Measurements from ENCODE around the gene DIRAS2.
"Not testable (repeated sequence)": the region's sequence is repeated elsewhere in the genome, so short reads cannot be mapped to it uniquely, and the experiment has no call there.

The DIRAS2 gene, protein sequence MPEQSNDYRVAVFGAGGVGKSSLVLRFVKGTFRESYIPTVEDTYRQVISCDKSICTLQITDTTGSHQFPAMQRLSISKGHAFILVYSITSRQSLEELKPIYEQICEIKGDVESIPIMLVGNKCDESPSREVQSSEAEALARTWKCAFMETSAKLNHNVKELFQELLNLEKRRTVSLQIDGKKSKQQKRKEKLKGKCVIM
- long read RNA-seq, donor 1, full-length matches to known transcripts: 2 of 2 reads
- long read RNA-seq, donor 1, partial matches to known transcripts: 0 of 2 reads
- long read RNA-seq, donor 1, other reads (novel, unspliced or antisense): 0 of 2 reads
- long read RNA-seq, donor 2, full-length matches to known transcripts: 1 of 1 reads
- long read RNA-seq, donor 2, partial matches to known transcripts: 0 of 1 reads
- long read RNA-seq, donor 2, other reads (novel, unspliced or antisense): 0 of 1 reads
- long read RNA-seq, donor 3: 0 reads
- long read RNA-seq, donor 4, full-length matches to known transcripts: 3 of 3 reads
- long read RNA-seq, donor 4, partial matches to known transcripts: 0 of 3 reads
- long read RNA-seq, donor 4, other reads (novel, unspliced or antisense): 0 of 3 reads
- long read RNA-seq, donor 5, full-length matches to known transcripts: 2 of 2 reads
- long read RNA-seq, donor 5, partial matches to known transcripts: 0 of 2 reads
- long read RNA-seq, donor 5, other reads (novel, unspliced or antisense): 0 of 2 reads
- long read RNA-seq, donor 6, full-length matches to known transcripts: 1 of 1 reads
- long read RNA-seq, donor 6, partial matches to known transcripts: 0 of 1 reads
- long read RNA-seq, donor 6, other reads (novel, unspliced or antisense): 0 of 1 reads
- long read RNA-seq, donor 7, full-length matches to known transcripts: 1 of 1 reads
- long read RNA-seq, donor 7, partial matches to known transcripts: 0 of 1 reads
- long read RNA-seq, donor 7, other reads (novel, unspliced or antisense): 0 of 1 reads
- long read RNA-seq, donor 8, full-length matches to known transcripts: 3 of 3 reads
- long read RNA-seq, donor 8, partial matches to known transcripts: 0 of 3 reads
- long read RNA-seq, donor 8, other reads (novel, unspliced or antisense): 0 of 3 reads

DNA sequence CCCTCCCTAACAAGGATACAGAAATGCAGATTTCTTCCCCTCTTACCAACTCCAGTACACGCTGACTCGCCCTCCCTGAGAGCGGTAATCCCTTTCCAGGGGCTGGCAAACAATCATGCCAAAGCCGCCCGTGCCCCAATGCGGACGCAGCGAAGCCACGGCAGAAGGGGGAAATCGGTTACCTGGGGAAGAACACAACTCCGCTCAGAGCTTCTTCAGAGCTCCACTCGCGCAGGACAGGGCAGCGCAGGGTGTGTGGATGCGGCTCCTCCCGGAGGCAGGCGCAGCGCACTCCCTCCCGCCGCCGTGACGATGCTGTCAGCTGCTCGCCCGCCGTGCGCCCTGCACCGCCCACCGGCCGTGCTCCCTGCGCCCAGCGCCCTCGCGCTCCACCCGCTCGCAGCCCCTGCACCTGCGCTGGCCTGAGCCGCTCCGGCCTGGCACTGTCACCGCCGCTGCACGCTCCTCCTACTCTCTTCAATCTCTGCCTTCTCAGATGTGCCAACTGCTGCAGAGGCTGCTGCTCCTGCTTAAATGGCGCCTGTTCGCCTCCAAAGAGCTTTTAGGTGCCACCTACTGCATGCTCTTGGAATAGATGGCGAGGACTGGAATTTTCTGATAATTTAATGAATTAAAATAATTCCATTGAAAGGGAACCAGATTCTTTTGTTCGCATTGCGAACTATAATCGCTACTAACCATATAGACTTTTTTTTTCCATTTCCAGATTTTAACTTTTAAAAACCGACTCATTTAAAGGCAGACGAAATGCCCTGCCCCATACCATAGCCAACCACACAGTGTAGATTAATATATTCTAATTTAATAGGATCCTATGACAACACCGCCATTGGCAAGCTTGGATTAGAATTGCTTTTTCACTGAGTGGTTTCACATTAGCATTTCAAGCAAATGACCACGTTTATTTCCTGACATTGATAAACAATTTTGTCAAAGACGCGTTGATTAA lies at the start of gene DIRAS2:
Gene DIRAS2 (minus strand): TSS at position 255 of the 970 bp plus-strand sequence. CDS start 28,997 bp downstream, outside the sequence.
- DNase-seq: peak; percentile 88

DNA sequence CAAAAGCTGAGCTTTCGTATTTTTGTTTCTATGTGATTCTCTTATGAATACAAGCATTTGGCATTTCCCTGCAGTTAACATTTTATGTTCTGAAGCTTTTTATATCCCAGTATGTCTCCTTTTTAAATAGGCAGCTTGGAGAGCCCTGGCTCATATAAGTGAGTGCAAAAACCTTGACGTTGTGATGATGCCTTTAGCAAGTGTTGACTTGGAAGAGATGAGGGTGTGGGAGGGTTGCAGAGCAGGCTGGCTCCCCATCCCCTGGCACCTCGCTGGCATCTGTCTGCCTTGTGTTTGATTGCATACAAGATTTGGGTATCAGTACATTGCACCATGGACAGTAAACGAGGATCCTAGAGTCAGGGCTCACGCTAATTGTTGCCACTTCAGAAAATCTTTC lies 42.1 kb upstream of the DIRAS2 start:
- DNase-seq: no peak

DNA sequence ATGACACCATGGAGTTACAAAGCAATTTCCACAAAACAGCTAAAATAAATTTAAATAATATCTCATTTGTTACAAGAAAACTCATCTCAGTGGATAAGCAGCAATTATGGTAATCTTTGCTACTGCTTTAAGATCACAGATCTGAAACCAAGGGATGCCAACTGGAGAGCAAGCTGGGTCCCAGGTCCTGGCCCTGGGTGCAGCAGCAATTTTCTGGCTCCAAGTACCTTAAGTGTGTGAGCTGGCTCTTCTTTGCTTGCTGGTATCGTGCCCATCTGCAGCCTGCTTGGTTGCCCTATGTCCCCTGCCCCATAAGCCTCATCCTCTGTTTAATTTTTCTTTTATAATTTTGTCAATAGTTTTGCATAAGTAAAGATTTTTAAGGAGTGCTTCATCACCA lies 41.5 kb upstream of the DIRAS2 start:
- no peak for DNase-seq

DNA sequence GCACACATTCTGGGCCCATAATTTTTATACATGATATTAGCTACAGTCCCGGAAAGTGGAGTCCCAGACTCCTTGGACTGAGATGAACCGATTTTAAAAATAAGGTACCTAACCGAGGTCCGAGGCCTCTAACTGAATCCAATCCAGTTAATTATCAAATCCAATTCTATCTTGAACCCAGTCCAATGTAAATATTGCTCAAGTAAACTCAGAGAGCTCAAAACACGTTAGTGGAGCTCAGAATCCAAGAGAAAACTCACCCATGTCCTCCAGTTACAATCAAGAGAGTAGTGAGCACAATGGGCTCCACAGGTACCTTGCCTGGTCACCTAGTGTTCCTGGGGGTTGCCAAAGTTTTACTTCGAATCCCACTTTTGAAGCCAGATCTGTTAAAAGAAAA lies 37.9 kb upstream of the DIRAS2 start:
- DNase-seq: no peak

DNA sequence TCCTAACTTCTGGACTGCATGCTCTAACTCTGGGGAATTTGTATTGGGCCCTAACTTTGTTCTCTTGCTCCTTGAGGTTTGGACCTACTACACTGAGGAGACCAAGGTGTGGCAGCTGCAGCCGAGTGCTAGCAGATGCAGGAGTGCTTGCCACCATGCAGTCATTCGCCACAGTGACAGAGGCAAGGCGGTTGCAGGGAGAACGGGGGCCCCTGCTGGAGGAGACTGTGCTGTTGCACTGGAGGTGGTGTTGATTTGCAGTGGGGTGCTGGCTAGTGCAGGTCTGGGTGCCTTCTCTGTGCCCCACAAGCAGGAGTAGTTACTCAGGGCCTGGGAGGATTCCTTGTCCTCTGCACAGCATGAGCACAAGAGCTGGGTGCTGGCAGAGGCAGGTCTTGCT lies 22.4 kb upstream of the DIRAS2 start:
- no peak for DNase-seq

DNA sequence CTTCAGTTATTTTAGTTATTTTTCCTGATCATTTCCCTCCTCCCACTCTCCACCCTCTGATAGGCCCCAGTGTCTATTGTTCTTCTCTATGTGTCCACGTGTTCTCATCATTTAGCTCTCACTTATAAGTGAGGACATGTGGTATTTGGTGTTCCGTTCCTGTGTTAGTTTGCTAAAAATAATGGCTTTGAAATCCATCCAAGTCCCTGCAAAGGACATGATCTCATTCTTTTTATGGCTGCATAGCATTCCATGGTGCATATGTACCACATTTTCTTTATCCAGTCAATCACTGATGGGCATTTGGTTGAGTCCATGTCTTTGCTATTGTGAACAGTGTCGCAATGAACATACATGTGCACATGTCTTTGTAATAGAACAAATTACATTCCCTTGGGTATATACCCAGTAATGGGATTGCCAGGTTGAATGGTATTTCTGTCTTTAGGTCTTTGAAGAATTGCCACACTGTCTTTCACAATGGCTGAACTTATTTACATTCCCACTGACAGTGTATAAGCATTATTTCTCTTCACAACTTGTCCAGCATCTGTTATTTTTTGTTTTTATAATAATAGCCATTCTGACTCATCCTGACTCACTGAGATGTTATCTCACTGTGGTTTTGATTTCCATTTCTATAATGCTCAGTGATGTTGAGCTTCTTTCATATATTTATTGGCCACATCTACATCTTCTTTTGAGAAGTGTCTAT lies 17.2 kb upstream of the DIRAS2 start:
- no peak for DNase-seq

DNA sequence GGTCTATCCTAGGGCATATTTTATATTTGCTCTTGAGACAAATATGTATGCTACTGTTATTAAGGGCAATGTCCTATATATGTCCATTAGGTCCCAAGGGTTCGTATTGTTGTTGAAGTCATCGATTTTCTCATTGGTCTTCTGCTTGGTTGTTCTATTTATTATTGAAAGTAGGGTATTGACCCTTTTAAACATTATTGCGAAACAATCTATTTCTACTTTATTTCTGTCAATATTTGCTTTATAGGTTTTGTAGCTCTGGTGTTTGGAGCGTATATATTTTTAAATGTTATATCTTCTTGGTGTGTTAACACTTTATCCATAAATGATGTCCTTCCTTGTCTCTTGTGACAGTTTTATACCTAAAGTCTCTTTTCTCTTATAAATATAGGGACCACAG lies 16.2 kb upstream of the DIRAS2 start:
- no peak for DNase-seq

DNA sequence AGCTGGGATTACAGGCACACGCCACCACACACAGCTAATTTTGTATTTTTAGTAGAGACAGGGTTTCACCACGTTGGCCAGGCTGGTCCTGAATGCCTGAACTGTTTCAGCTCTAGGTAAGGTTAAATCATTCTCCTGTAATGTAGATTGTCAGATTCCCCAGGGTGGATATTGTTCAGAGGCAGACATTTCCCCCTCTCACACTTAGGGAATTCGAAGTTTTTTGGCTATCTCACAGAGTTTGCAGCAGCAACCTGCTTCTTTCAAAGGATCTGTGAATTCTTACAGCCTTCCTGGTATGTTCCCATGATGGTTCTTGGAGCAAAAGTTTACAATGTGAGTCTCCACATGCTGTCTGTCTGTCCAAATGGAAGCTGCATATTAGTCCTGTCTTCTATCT lies 15.6 kb upstream of the DIRAS2 start:
- no peak for DNase-seq

DNA sequence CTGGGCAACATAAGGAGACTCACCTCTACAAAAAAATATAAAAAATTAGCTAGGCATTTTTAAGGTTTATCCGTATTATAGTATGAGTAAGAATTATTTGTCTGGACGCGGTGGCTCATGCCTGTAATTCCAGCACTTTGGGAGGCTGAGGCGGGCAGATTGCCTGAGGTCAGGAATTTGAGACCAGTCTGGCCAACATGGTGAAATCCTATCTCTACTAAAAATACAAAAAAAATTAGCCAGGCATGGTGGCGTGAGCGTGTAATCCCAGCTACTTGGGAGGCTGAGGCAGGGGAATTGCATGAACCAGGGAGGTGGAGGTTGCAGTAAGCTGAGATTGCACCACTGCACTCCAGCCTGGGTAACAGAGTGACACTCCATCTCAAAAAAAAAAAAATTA lies 14.3 kb upstream of the DIRAS2 start:
- not testable (repeated sequence) for DNase-seq

DNA sequence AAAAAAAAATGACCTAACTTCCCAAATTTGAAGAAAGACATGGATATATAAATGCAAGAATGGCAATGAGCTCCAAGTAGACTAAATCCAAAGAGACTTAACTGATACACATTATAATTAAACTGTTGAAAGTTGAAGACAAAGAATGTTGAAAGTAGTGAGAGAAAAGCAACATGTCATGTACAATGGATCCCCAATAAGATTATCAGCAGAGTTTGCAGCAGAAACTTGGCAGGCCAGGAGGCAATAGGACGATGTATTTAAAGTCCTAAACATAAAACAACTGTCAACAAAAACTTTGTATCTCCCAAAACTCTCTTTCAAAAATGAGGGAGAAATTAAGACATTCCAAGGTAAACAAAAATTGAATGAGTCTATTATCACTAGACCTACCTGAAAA lies 8.6 kb upstream of the DIRAS2 start:
- no peak for DNase-seq

DNA sequence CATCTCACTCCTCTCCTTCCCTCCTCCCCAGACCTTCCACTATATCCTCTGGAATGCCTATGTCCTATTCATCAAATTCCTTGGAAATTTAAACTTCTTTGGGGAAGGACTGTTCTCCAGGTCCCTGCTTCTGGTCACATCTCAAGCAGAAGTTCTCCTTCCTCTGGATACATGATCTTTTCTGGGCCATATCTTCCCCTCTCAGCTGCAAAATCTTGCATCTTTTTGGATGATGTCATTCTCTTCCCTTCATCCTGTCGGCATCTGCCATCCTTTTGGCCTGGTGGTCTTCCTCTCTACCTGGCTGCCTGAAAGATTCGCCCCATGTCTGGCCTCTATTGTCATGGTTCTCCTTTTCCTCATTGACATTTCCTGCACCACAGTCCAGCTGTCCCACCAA lies 5.2 kb upstream of the DIRAS2 start:
- DNase-seq: no peak

DNA sequence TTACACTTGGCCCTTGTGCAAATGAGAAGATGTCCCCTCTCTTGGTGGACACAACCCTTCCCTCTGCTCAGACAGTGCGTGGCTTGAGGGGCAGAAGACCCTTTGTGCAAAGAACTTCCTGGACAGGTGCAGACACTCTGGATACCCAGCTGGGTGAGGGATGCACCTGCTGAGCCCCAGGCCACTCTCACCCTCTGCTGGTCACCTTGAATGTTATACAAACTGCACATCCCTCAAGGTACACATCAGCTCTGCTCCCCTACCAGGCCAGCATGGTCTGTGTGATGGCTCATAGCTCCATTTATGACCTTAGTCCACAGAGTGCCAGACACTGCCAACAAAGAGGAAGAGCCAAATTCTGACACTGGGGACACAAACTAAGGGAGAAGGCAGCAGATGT lies 3.1 kb upstream of the DIRAS2 start:
- no peak for DNase-seq

DNA sequence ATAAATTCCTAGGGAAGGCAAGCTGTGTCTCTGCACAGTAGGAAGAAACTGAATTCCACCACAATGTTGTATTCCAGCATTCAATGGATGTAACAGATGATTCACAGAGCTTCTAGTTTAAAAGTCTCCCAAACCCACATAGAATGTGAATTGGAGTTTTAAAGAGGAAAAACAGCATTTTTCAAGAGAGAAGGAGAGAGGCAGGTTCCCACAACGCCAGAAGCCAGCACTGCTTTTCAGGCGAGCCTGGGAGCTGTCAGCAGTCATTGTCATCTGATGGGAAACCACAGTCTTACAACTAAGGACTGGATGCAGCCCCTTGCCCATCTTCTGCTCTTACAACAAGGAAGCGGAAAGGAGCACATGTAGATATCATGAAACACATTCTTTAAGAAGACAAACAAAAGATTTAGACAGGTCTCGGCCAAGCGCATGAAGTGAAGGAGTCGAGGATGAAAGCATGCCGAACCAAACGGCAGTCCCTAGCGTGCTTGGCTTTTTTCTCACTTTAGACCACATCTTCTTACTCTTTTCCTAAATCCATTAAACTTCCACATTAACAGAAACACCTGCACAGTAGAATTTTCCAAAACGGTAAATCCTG lies 638 bp downstream of the DIRAS2 start:
- DNase-seq: peak; percentile 35

DNA sequence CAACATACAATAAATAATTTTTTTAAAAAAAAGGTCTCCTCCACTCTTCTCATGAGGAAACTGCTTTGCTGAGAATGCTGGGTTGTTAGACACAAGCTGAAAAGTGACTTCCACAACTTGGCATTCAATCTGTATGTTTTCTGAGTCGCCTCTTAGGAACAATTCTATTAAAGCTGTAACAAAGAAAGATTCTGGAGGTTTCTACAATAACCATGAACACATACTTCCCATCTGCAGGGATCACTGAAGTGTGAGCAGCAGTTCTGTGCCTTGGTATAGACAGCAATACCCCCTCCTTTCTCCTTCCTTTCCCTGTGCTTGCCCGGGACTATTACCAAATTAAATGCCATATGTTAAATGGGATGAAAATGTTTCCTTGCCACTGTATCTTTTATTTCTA lies 1.5 kb downstream of the DIRAS2 start:
- peak; percentile 7 for DNase-seq

DNA sequence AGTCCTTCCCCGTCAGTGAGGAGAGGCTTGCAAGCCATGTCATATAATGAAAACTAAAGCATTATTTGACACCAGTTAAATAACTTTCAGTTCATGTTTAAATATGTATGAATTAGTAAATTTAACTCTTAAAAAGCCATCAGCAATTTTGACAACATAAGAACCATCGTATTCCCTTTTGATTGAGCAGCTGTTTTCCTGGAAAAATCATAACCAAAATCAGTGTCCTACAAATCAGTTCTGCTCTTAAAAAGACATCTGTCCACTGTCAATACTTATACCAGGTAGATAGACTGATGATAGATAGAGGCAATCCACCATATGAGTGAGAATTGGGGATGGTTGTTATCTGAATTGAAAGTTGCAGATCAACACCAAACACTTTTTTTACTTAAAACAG lies 2.3 kb downstream of the DIRAS2 start:
- no peak for DNase-seq

DNA sequence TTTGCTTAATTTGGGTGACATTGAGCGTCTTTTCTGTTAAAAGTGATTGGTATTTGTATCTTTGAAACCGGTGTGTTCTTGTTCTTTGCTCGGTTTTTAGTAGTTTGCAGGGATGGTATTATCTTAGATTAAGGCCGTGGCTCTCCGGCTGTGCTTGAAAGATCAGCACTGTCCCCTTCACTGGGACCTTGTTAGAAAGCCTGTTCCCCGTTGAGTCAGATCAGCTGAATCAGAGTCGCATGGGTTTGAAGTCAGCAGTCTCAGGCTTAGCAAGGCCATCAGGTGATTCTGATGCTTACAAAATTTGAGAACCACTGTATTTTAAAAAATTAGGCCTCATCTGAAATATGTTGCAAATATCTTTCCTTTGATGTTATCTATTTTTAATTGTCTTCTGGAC lies 5.0 kb downstream of the DIRAS2 start:
- DNase-seq: no peak

DNA sequence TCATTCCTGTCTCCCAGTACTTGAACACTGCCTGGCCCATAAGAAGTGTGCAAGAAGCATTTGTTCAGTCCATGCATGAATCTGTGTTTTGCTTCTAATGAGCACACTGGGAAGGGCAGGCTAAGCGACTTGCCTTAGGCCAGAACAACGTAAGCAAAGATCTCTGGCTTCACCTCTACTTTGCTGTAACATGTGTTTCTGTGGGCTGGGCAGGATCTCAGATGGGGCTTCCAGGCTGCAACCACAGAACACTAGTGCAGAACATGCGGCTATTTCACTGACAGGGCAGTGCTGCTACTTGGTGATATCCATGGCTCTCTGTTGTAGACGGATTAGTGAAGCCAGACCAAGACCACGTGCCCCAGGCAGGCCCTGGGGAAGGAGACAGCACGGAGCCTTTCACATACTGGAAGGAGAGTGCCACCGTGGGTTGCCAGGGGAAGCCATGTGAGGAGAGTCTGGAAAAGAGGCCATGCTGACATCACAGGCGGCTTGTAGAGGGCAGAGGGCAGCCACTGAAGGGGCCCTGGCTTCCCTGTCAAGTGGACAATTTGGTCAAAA lies 9.9 kb downstream of the DIRAS2 start:
- DNase-seq: no peak

DNA sequence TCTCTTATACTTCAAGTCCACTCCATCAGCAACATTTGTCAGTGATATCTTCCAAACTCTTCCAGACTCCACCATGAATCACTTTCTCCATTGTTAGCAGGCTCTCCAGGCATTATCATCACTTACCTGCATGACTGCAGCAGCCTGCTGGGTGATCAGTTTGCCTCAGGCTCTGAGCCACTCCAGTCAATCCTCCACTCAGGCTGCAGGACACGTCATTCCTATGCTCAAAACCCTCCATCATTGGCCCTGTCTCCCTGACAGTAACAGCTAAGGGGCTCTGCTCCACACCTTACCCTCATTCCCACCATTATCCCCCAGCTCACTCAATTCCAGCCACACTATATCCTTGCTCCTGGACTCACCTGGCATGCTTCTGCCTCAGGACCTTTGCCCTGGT lies 10.7 kb downstream of the DIRAS2 start:
- DNase-seq: no peak

DNA sequence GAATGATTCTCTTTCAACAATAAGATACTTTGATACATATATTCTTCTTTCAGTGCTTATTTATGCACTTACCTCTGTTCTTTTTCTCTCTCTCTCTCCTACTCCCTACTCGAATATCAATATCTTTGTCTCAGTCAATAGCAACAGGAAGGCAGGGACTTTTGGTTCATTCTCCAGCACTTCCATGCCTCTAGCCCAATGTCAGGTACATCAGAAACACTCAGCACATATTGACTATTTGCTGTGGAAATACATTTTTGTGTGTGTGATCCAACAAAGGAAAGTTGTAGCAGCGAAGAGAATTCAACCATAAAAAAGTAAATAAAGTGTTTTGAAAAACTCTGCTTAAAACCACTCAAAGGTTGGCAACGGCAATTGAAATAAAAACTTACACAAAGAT lies 12.6 kb downstream of the DIRAS2 start:
- no peak for DNase-seq

DNA sequence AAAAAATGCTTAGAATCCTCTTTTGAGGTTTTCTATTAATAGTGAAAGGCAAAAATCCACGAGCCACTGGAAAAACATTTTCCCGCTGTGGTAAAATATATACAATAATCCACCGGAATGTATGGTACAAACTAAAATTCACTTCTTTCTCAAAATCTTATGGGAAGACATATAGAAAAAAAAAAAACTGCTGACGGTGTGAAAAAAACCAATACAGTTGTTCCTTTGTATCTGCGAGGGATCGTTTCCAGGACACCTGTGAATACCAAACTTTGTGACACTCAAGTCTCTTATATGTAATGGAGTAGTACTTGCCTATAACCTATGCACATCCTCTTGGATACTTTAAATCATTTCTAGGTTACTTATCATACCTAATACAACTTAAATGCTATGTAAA lies 13.3 kb downstream of the DIRAS2 start:
- DNase-seq: no peak
